Endometrial microvascular endothelial cells (primary cell): ENCODE data around the gene USP7. TPM values are rescaled to one million over a fixed set of nuclear protein-coding genes. Genes with fewer than 3 reads are reported as not detected.

ENCODE experiments used
- total RNA-seq: library from RNA; depleted of rRNA; stranded (reverse); fragments of >200 nt; gene quantifications from one replicate; pipeline ENCODE4 v1.2.3, GENCODE V29; 2015; ENCODE audit errors: inconsistent ontology term

USP7 gene
- total RNA-seq, 1 donor from 2014 or later: 55.8 TPM

Other genes with a start within 250 kb of the USP7 start
- gene TMEM186, start 166.3 kb downstream of the USP7 start, total RNA-seq: 10.6 TPM
- gene PMM2, start 166.1 kb downstream of the USP7 start, total RNA-seq: 55.6 TPM
- 59.3 TPM for gene CARHSP1, start 94.9 kb downstream of the USP7 start, total RNA-seq
- gene LITAFD, start 81.6 kb downstream of the USP7 start, total RNA-seq: not detected
- 56.7 TPM for gene HAPSTR1, start 127.7 kb upstream of the USP7 start, total RNA-seq